ENCODE measurements around the gene KLHDC7A. TPM values are rescaled to one million over a fixed set of nuclear protein-coding genes. Genes with fewer than 3 reads are reported as not detected.

Gene KLHDC7A
- total RNA-seq, 1 donor from 2014 or later = not detected

DNA sequence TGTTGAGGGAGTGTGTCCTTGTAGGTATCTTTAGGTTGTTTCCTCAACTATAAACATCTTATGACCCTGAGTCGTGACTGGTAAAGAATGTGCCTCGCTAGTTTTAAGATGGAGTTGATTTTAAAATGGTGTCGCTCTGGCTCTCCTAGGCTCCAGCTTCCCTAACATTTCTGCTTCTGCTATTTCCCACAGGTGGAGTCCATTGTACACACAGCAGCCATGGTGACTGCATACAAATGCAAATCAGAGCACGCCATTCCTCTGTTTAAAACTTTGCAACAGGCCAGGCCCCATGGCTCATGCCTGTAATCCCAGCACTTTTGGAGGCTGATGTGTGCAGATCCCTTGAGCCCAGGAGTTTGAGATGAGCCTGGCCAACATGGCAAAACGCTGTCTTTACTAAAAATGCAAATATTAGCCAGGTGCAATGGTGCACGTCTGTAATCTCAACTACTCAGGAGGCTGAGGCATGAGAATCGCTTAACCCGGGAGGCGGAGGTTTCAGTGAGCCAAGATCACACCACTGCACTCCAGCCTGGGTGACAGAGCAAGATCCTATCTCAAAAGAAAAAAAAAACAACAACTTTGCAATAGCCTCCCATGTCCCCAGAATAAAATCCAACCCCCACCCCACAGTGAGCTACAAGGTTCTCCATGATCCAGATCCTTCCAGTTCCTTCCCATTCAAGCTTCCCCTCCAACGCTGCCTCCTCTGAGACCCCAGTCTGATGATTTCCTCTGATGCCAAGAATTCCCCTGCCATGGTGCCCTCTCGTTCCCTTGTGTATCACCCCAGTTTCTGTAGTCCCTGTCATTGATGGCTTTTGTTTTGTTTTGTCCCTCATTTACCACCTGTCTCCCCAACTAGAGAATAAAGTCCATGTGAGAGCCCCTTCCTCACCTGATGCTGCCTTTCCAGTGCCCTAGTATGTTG lies 36.9 kb upstream of the KLHDC7A start:
- no peaks in the 10 kb centered on the region for H3K36me3 ChIP-seq
- TF ChIP-seq, protein P1, sequence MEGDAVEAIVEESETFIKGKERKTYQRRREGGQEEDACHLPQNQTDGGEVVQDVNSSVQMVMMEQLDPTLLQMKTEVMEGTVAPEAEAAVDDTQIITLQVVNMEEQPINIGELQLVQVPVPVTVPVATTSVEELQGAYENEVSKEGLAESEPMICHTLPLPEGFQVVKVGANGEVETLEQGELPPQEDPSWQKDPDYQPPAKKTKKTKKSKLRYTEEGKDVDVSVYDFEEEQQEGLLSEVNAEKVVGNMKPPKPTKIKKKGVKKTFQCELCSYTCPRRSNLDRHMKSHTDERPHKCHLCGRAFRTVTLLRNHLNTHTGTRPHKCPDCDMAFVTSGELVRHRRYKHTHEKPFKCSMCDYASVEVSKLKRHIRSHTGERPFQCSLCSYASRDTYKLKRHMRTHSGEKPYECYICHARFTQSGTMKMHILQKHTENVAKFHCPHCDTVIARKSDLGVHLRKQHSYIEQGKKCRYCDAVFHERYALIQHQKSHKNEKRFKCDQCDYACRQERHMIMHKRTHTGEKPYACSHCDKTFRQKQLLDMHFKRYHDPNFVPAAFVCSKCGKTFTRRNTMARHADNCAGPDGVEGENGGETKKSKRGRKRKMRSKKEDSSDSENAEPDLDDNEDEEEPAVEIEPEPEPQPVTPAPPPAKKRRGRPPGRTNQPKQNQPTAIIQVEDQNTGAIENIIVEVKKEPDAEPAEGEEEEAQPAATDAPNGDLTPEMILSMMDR (IDR thresholded peaks at IDR 0.05) = no peak
- TF ChIP-seq EZH2phosphoT487 (IDR thresholded peaks at IDR 0.05) (no peak), EZH2 (IDR thresholded peaks at IDR 0.05) (no peak)
- peaks cover 18% of the 10 kb centered on the region for H3K27me3 Mint-ChIP-seq (ENCODE audit: insufficient read depth, low read depth)

DNA sequence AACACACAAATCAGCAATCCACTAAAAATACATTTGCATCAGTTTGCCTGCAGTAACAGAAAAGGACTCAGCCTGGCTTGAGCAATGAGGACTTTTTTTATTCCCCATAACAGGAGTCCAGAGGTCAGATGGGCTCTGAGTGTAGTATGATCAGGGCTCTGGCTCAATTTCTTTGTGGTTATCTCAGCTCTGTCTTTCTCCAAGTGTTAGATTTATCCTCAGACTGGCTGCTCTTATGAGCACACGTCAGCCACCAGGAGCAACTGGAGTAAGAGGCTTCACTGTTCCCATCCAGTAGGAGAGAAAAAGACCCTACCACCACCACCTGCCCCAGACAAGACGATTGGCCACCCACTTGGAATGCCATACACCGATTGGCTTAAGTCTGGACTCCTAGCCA lies 36.2 kb upstream of the KLHDC7A start:
- H3K4me1 ChIP-seq = peaks cover 36% of the 10 kb centered on the region
- no peak overlapping the region for H2AFZ ChIP-seq (replicated peaks)

More for the DNA sequence above, 36.9 kb upstream of the KLHDC7A start:
- DNase-seq (ENCODE audit: low spot score) = no peak
- Histone ChIP-seq H3K4me3 (no peak overlapping the region), H3K4me2 (no peak overlapping the region), H3K9me3 (ENCODE audit: low read depth) (no peaks in the 10 kb centered on the region), H3K9ac (no peak overlapping the region), H3K4me1 (peaks cover 31% of the 10 kb centered on the region), H4K20me1 (ENCODE audit: low read depth) (no peaks in the 10 kb centered on the region), H3F3A (ENCODE audit: low read depth) (peaks cover 13% of the 10 kb centered on the region), H3K27me3 (no peaks in the 10 kb centered on the region), H3K79me2 (ENCODE audit: low read depth) (no peaks in the 10 kb centered on the region), H3K27ac (no peak overlapping the region), H2AFZ (replicated peaks) (peak overlapping the region; percentile 28)
- peaks cover 3% of the 10 kb centered on the region for H3K9me3 Mint-ChIP-seq
- H3K27ac Mint-ChIP-seq = peak overlapping the region; percentile 62
- H3K36me3 Mint-ChIP-seq = no peaks in the 10 kb centered on the region
- peaks cover 45% of the 10 kb centered on the region for H3K4me1 Mint-ChIP-seq
- H3K4me3 Mint-ChIP-seq = no peak overlapping the region

DNA sequence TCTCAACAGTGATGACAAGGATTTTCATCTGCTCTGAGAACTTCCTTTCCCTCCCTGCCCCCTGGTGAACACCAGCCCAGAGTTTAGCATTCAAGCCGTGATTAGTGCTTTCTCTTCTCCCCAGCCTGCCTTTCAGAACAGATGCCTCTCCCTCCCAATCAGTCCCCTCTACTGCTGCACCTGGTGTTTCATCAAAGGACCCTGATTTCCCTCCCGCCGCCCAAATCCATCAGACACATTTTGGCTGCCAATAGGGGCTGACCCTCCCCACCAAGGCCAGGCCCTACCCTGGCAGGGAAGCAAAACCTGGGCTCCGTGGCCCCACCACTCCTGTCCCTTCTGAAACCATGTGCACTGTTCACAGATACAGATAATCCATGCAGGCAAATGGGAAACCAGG lies 34.0 kb upstream of the KLHDC7A start:
- peaks cover 24% of the 10 kb centered on the region for H3K27me3 Mint-ChIP-seq (ENCODE audit: insufficient read depth, low read depth)
- TF ChIP-seq EZH2phosphoT487 (IDR thresholded peaks at IDR 0.05) (no peak), EZH2 (IDR thresholded peaks at IDR 0.05) (no peak)
- TF ChIP-seq, protein P1 (IDR thresholded peaks at IDR 0.05) = no peak
- no peak overlapping the region for H2AFZ ChIP-seq (replicated peaks)

More for the DNA sequence above, 36.2 kb upstream of the KLHDC7A start:
- Histone ChIP-seq H3K27me3 (no peaks in the 10 kb centered on the region), H3K4me2 (no peak overlapping the region), H3K27ac (no peak overlapping the region), H3K4me3 (no peak overlapping the region), H3F3A (ENCODE audit: low read depth) (peaks cover 17% of the 10 kb centered on the region), H3K9me3 (ENCODE audit: low read depth) (no peaks in the 10 kb centered on the region), H3K79me2 (ENCODE audit: low read depth) (no peaks in the 10 kb centered on the region), H3K9ac (no peak overlapping the region), H3K36me3 (no peaks in the 10 kb centered on the region), H4K20me1 (ENCODE audit: low read depth) (no peaks in the 10 kb centered on the region)
- Mint-ChIP-seq H3K27ac (no peak overlapping the region), H3K4me3 (no peak overlapping the region), H3K36me3 (no peaks in the 10 kb centered on the region), H3K4me1 (peaks cover 52% of the 10 kb centered on the region), H3K9me3 (peaks cover 3% of the 10 kb centered on the region), H3K27me3 (ENCODE audit: insufficient read depth, low read depth) (peaks cover 20% of the 10 kb centered on the region)
- no peak for DNase-seq (ENCODE audit: low spot score)
- no peak for TF ChIP-seq EZH2 (IDR thresholded peaks at IDR 0.05)
- no peak for TF ChIP-seq EZH2phosphoT487 (IDR thresholded peaks at IDR 0.05)
- TF ChIP-seq, protein P1 (IDR thresholded peaks at IDR 0.05) = no peak

More for the DNA sequence above, 34.0 kb upstream of the KLHDC7A start:
- H3K4me3 ChIP-seq = no peak overlapping the region
- H3K9me3 ChIP-seq (ENCODE audit: low read depth) = no peaks in the 10 kb centered on the region
- Mint-ChIP-seq H3K4me3 (peak overlapping the region; percentile 33), H3K36me3 (no peaks in the 10 kb centered on the region), H3K4me1 (peaks cover 57% of the 10 kb centered on the region), H3K9me3 (peaks cover 3% of the 10 kb centered on the region), H3K27ac (peak overlapping the region; percentile 74)
- no peaks in the 10 kb centered on the region for H4K20me1 ChIP-seq (ENCODE audit: low read depth)
- no peaks in the 10 kb centered on the region for H3K79me2 ChIP-seq (ENCODE audit: low read depth)
- peaks cover 41% of the 10 kb centered on the region for H3K4me1 ChIP-seq
- no peaks in the 10 kb centered on the region for H3K27me3 ChIP-seq
- H3K4me2 ChIP-seq = peak overlapping the region; percentile 59
- no peak overlapping the region for H3K9ac ChIP-seq
- peak; percentile 60 for DNase-seq (ENCODE audit: low spot score)
- peak overlapping the region; percentile 53 for H3K27ac ChIP-seq
- H3F3A ChIP-seq (ENCODE audit: low read depth) = peaks cover 17% of the 10 kb centered on the region
- H3K36me3 ChIP-seq = no peaks in the 10 kb centered on the region
